HepG2 (cell line): ENCODE data around the gene L3MBTL1. TPM values are rescaled to one million over a fixed set of nuclear protein-coding genes. Genes with fewer than 3 reads are reported as not detected.

Experiments
- MLXIP ChIP-seq: sonication (generic); formaldehyde crosslinking; IDR thresholded peaks from 2 replicates; pipeline ENCODE4 v1.9.0; 2021; ENCODE audit warnings: missing genetic modification reagents, borderline replicate concordance
- PITX1 ChIP-seq: sonication (generic); formaldehyde crosslinking; IDR thresholded peaks from 2 replicates; pipeline ENCODE4 v1.5.1; 2020; ENCODE audit warnings: mild to moderate bottlenecking, missing genetic modification reagents
- SYNCRIP ChIP-seq: fragments of 200-400 bp; formaldehyde crosslinking; IDR thresholded peaks from 2 replicates; pipeline ENCODE4 v1.6.1; 2018; ENCODE audit warnings: mild to moderate bottlenecking, low read depth, low read length; ENCODE audit not compliant: insufficient read depth
- ZFP36 ChIP-seq: fragments of 150-350 bp; IDR thresholded peaks from 2 replicates; pipeline ENCODE4 v1.6.1; 2018; ENCODE audit warnings: borderline replicate concordance, low read length, low read depth; ENCODE audit not compliant: partially characterized antibody
- ZFP90 ChIP-seq: sonication (generic); formaldehyde crosslinking; IDR thresholded peaks from 2 replicates; pipeline ENCODE4 v1.8.0; 2022; ENCODE audit warnings: missing genetic modification reagents, mild to moderate bottlenecking, inconsistent platforms, borderline replicate concordance
- polyA plus RNA-seq, 8 experiments: library from polyadenylated mRNA; depleted of rRNA in 3 of 8; stranded (reverse) in 7 of 8; unstranded in 1 of 8; fragments of >200 nt; fragmentation: Illumina TruSeq in 4 of 8; extraction: Trizol in 4 of 8; gene quantifications; 2 replicates each; pipeline versions ENCODE4 v1.2.1 to v1.2.3, GENCODE V29; 2011 to 2016; ENCODE audit warnings: low read depth in 4 of 8, missing spikeins in 1 of 8, mixed read lengths in 1 of 8; ENCODE audit not compliant: insufficient read depth in 1 of 8
- total RNA-seq, 5 experiments: library from RNA; depleted of rRNA; stranded (reverse); fragments of >200 nt; fragmentation: Illumina TruSeq; extraction: Trizol; gene quantifications; 2 replicates each; pipeline ENCODE4 v1.2.3, GENCODE V29; 2016; ENCODE audit warnings: low read depth in 1 of 5
- TF ChIP-seq, protein P1 (sequence below): sonication (generic); formaldehyde crosslinking; IDR thresholded peaks from 2 replicates; pipeline ENCODE4 v1.5.1; 2020; ENCODE audit warnings: mild to moderate bottlenecking, missing genetic modification reagents, borderline replicate concordance
- TF ChIP-seq, protein P2 (sequence below), 2 experiments: fragments of 450-650 bp in 1 of 2; sonication (generic) in 1 of 2; formaldehyde crosslinking in 1 of 2; IDR thresholded peaks; 2 replicates each; pipeline versions ENCODE4 v1.6.1 to v1.8.0; 2016 to 2022; ENCODE audit warnings: antibody characterized with exemption in 1 of 2, mild to moderate bottlenecking in 1 of 2, missing genetic modification reagents in 1 of 2

L3MBTL1 gene
- total and polyA plus RNA-seq, 2 of the 13 experiments (the other 11 are each of a cell fraction or from before 2014, with no cell fraction given), result 9.0 to 17.8 TPM

DNA sequence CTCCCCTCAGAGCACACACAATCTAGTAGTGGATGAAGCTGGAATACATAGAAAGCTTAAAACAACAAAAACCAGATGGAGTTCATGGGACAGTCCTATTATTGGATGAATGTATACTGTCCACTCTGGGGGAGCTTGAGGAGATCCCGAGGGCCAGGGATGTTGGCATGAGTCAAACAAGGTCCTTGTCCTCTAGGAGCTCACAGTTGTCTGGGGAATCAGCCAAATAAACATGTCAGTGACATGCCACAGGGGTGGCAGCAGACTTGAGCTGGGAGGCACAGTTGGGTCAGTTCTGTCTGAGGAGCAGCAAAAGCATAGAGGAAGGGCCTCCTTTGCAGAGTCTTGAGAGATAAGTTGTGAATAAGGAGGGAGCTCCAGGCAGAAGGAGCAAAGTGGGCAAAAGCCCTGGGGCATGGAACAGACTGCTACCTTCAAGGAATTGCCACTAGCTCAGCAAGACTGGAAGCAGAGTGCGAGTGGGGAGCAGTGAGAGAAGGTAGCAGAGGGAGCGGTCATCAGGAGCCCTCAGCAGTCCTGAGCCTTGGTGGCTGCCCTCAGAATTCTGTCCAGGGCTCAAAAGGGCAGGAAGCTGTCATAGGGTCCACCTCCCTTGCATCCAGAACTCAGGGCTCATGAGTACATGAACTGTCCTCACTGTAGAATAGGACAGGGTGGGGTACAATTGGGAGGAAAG lies 22.1 kb downstream of the L3MBTL1 start (continued):
- TF ChIP-seq, protein P1, sequence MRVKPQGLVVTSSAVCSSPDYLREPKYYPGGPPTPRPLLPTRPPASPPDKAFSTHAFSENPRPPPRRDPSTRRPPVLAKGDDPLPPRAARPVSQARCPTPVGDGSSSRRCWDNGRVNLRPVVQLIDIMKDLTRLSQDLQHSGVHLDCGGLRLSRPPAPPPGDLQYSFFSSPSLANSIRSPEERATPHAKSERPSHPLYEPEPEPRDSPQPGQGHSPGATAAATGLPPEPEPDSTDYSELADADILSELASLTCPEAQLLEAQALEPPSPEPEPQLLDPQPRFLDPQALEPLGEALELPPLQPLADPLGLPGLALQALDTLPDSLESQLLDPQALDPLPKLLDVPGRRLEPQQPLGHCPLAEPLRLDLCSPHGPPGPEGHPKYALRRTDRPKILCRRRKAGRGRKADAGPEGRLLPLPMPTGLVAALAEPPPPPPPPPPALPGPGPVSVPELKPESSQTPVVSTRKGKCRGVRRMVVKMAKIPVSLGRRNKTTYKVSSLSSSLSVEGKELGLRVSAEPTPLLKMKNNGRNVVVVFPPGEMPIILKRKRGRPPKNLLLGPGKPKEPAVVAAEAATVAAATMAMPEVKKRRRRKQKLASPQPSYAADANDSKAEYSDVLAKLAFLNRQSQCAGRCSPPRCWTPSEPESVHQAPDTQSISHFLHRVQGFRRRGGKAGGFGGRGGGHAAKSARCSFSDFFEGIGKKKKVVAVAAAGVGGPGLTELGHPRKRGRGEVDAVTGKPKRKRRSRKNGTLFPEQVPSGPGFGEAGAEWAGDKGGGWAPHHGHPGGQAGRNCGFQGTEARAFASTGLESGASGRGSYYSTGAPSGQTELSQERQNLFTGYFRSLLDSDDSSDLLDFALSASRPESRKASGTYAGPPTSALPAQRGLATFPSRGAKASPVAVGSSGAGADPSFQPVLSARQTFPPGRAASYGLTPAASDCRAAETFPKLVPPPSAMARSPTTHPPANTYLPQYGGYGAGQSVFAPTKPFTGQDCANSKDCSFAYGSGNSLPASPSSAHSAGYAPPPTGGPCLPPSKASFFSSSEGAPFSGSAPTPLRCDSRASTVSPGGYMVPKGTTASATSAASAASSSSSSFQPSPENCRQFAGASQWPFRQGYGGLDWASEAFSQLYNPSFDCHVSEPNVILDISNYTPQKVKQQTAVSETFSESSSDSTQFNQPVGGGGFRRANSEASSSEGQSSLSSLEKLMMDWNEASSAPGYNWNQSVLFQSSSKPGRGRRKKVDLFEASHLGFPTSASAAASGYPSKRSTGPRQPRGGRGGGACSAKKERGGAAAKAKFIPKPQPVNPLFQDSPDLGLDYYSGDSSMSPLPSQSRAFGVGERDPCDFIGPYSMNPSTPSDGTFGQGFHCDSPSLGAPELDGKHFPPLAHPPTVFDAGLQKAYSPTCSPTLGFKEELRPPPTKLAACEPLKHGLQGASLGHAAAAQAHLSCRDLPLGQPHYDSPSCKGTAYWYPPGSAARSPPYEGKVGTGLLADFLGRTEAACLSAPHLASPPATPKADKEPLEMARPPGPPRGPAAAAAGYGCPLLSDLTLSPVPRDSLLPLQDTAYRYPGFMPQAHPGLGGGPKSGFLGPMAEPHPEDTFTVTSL (CRISPR knock-in tag), result no peak
- TF ChIP-seq, protein P2, sequence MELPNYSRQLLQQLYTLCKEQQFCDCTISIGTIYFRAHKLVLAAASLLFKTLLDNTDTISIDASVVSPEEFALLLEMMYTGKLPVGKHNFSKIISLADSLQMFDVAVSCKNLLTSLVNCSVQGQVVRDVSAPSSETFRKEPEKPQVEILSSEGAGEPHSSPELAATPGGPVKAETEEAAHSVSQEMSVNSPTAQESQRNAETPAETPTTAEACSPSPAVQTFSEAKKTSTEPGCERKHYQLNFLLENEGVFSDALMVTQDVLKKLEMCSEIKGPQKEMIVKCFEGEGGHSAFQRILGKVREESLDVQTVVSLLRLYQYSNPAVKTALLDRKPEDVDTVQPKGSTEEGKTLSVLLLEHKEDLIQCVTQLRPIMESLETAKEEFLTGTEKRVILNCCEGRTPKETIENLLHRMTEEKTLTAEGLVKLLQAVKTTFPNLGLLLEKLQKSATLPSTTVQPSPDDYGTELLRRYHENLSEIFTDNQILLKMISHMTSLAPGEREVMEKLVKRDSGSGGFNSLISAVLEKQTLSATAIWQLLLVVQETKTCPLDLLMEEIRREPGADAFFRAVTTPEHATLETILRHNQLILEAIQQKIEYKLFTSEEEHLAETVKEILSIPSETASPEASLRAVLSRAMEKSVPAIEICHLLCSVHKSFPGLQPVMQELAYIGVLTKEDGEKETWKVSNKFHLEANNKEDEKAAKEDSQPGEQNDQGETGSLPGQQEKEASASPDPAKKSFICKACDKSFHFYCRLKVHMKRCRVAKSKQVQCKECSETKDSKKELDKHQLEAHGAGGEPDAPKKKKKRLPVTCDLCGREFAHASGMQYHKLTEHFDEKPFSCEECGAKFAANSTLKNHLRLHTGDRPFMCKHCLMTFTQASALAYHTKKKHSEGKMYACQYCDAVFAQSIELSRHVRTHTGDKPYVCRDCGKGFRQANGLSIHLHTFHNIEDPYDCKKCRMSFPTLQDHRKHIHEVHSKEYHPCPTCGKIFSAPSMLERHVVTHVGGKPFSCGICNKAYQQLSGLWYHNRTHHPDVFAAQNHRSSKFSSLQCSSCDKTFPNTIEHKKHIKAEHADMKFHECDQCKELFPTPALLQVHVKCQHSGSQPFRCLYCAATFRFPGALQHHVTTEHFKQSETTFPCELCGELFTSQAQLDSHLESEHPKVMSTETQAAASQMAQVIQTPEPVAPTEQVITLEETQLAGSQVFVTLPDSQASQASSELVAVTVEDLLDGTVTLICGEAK (IDR thresholded peaks at IDR 0.05), result no peak
- TF ChIP-seq, protein P2 (CRISPR knock-in tag; IDR thresholded peaks at IDR 0.05), result no peak
- TF ChIP-seq MLXIP (CRISPR knock-in tag), result no peak
- no peak for TF ChIP-seq SYNCRIP
- no peak for TF ChIP-seq PITX1
- no peak for TF ChIP-seq ZFP36
- TF ChIP-seq ZFP90 (CRISPR knock-in tag), result no peak
